K562 (cell line): ENCODE measurements around the gene CORO2A. TPM values are rescaled to one million over a fixed set of nuclear protein-coding genes. Genes with fewer than 3 reads are reported as not detected.
A peak's percentile ranks its signal among the peaks of the same experiment; 100 is the strongest.

ENCODE experiments used
- RFX7 ChIP-seq: fragments of 250-450 bp; sonication (Bioruptor Pico); IDR thresholded peaks from 2 replicates; pipeline ENCODE4 v1.5.1; 2021; ENCODE audit warnings: mild to moderate bottlenecking
- polyA plus RNA-seq, 8 experiments: library from polyadenylated mRNA; depleted of rRNA in 4 of 8; stranded (reverse) in 5 of 8; unstranded in 3 of 8; fragments of >200 nt; fragmentation: Nextera tagmentation in 2 of 8; fragmentation: Illumina TruSeq in 1 of 8; extraction: Ambion mirVana in 2 of 8; extraction: Trizol in 1 of 8; gene quantifications; 2 replicates each; pipeline versions ENCODE4 v1.2.1 to v1.2.3, GENCODE V29; 2011 to 2014; ENCODE audit warnings: inconsistent platforms in 1 of 8, missing spikeins in 1 of 8
- total RNA-seq, 7 experiments: library from RNA; depleted of rRNA in 6 of 7; stranded (reverse); fragments of >200 nt in 6 of 7; fragmentation: Illumina TruSeq in 2 of 7; extraction: Trizol in 2 of 7; gene quantifications; 2 replicates each; pipeline versions ENCODE4 v1.2.1 to v1.2.3, GENCODE V29; 2011 to 2021; ENCODE audit warnings: low replicate concordance in 1 of 7
- TF ChIP-seq, protein P1 (sequence below): fragments of 450-650 bp; IDR thresholded peaks from 2 replicates; pipeline ENCODE4 v1.6.1; 2016; ENCODE audit warnings: low read depth
- TF ChIP-seq, protein P2 (sequence below), 2 experiments: fragments of 150-350 bp in 1 of 2; IDR thresholded peaks; 2 replicates each; pipeline ENCODE4 v1.6.1; 2012 to 2016; ENCODE audit warnings: low read depth in 2 of 2, low read length in 2 of 2, mild to moderate bottlenecking in 1 of 2, moderate library complexity in 1 of 2

The CORO2A gene
- total and polyA plus RNA-seq, 9 of the 15 experiments (the other 6 are each of a cell fraction or from before 2014, with no cell fraction given): 9.5 to 26.6 (median 18.0) TPM

DNA sequence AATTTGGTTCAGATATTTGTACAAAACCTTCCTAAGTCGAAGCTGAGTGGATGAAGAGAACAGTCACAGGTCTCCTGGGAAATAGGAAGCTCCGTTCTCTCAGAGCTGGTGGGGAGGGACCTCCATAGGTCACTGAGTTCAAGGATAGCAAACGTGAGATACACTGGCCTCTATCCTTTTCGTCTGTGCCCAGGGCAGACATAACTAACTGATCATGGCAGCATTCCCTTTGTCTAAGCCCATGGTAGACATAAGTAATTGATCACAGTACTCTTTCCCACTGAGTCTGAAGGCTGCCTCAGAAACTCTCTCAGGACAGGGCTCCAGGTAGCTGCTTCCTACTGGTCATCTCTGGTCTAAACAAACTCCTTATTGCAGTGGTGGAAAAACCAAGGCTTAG lies 12.3 kb upstream of the CORO2A start (continued):
- TF ChIP-seq, protein P1, sequence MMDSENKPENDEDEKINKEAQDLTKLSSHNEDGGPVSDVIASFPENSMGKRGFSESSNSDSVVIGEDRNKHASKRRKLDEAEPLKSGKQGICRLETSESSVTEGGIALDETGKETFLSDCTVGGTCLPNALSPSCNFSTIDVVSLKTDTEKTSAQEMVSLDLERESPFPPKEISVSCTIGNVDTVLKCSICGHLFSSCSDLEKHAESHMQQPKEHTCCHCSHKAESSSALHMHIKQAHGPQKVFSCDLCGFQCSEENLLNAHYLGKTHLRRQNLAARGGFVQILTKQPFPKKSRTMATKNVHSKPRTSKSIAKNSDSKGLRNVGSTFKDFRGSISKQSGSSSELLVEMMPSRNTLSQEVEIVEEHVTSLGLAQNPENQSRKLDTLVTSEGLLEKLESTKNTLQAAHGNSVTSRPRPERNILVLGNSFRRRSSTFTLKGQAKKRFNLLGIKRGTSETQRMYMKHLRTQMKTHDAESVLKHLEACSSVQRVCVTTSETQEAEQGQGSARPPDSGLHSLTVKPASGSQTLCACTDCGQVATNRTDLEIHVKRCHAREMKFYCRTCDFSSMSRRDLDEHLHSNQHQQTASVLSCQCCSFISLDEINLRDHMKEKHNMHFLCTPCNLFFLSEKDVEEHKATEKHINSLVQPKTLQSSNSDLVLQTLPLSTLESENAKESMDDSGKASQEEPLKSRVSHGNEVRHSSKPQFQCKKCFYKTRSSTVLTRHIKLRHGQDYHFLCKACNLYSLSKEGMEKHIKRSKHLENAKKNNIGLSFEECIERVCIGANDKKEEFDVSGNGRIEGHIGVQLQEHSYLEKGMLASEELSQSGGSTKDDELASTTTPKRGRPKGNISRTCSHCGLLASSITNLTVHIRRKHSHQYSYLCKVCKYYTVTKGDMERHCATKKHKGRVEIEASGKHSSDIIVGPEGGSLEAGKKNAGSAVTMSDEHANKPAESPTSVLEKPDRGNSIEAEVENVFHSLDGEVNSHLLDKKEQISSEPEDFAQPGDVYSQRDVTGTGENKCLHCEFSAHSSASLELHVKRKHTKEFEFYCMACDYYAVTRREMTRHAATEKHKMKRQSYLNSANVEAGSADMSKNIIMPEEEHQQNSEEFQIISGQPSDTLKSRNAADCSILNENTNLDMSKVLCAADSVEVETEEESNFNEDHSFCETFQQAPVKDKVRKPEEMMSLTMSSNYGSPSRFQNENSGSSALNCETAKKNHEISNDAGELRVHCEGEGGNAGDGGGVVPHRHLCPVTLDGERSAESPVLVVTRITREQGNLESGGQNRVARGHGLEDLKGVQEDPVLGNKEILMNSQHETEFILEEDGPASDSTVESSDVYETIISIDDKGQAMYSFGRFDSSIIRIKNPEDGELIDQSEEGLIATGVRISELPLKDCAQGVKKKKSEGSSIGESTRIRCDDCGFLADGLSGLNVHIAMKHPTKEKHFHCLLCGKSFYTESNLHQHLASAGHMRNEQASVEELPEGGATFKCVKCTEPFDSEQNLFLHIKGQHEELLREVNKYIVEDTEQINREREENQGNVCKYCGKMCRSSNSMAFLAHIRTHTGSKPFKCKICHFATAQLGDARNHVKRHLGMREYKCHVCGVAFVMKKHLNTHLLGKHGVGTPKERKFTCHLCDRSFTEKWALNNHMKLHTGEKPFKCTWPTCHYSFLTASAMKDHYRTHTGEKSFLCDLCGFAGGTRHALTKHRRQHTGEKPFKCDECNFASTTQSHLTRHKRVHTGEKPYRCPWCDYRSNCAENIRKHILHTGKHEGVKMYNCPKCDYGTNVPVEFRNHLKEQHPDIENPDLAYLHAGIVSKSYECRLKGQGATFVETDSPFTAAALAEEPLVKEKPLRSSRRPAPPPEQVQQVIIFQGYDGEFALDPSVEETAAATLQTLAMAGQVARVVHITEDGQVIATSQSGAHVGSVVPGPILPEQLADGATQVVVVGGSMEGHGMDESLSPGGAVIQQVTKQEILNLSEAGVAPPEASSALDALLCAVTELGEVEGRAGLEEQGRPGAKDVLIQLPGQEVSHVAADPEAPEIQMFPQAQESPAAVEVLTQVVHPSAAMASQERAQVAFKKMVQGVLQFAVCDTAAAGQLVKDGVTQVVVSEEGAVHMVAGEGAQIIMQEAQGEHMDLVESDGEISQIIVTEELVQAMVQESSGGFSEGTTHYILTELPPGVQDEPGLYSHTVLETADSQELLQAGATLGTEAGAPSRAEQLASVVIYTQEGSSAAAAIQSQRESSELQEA: no peak
- TF ChIP-seq RFX7 (CRISPR knock-in tag): no peak
- TF ChIP-seq, protein P2, sequence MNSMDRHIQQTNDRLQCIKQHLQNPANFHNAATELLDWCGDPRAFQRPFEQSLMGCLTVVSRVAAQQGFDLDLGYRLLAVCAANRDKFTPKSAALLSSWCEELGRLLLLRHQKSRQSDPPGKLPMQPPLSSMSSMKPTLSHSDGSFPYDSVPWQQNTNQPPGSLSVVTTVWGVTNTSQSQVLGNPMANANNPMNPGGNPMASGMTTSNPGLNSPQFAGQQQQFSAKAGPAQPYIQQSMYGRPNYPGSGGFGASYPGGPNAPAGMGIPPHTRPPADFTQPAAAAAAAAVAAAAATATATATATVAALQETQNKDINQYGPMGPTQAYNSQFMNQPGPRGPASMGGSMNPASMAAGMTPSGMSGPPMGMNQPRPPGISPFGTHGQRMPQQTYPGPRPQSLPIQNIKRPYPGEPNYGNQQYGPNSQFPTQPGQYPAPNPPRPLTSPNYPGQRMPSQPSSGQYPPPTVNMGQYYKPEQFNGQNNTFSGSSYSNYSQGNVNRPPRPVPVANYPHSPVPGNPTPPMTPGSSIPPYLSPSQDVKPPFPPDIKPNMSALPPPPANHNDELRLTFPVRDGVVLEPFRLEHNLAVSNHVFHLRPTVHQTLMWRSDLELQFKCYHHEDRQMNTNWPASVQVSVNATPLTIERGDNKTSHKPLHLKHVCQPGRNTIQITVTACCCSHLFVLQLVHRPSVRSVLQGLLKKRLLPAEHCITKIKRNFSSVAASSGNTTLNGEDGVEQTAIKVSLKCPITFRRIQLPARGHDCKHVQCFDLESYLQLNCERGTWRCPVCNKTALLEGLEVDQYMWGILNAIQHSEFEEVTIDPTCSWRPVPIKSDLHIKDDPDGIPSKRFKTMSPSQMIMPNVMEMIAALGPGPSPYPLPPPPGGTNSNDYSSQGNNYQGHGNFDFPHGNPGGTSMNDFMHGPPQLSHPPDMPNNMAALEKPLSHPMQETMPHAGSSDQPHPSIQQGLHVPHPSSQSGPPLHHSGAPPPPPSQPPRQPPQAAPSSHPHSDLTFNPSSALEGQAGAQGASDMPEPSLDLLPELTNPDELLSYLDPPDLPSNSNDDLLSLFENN (IDR thresholded peaks at IDR 0.05; ENCODE audit: low read depth in 2 of 2, low read length in 2 of 2): peak in 1 of 2 experiments; percentile 67; a peak in 1 of 4 replicates
